Osteocyte (in vitro differentiated cells): ENCODE results near the gene LECT2. TPM values are rescaled to one million over a fixed set of nuclear protein-coding genes. Genes with fewer than 3 reads are reported as not detected.

Experiments
- DNase-seq: peaks from one replicate; pipeline ENCODE4 v3.0.0; 2021; ENCODE audit warnings: mixed read lengths; ENCODE audit not compliant: unreplicated experiment; ENCODE audit errors: extremely low spot score
- H3K27ac Mint-ChIP-seq: one replicate; pipeline ENCODE4 v1.8.0; 2021; ENCODE audit warnings: mild to moderate bottlenecking, mixed read lengths; ENCODE audit not compliant: unreplicated experiment
- H3K27me3 Mint-ChIP-seq: one replicate; pipeline ENCODE4 v1.8.0; 2021; ENCODE audit warnings: mixed read lengths; ENCODE audit not compliant: unreplicated experiment
- H3K36me3 Mint-ChIP-seq: one replicate; pipeline ENCODE4 v1.8.0; 2021; ENCODE audit warnings: mixed read lengths; ENCODE audit not compliant: unreplicated experiment
- H3K4me1 Mint-ChIP-seq: one replicate; pipeline ENCODE4 v1.8.0; 2021; ENCODE audit warnings: mixed read lengths; ENCODE audit not compliant: unreplicated experiment
- H3K4me3 Mint-ChIP-seq: one replicate; pipeline ENCODE4 v1.8.0; 2021; ENCODE audit warnings: mild to moderate bottlenecking, moderate library complexity, mixed read lengths; ENCODE audit not compliant: unreplicated experiment
- H3K9me3 Mint-ChIP-seq: one replicate; pipeline ENCODE4 v1.8.0; 2021; ENCODE audit warnings: mixed read lengths; ENCODE audit not compliant: unreplicated experiment
- CTCF ChIP-seq: fragments of 200-600 bp; sonication (generic); IDR thresholded peaks from 2 replicates; pipeline ENCODE4 v1.5.0; 2021; ENCODE audit warnings: antibody characterized with exemption, mild to moderate bottlenecking, moderate library complexity
- total RNA-seq: library from RNA; stranded (reverse); gene quantifications from 2 replicates; pipeline ENCODE4 v1.2.1, GENCODE V29; 2021

Gene LECT2
- total RNA-seq, 1 donor from 2014 or later = not detected

GRCh38 chr5:135966165-135966564 is 11.4 kb upstream of the LECT2 start:
- no peak overlapping the region for H3K4me3 Mint-ChIP-seq
- peaks cover 8% of the 10 kb centered on the region for H3K9me3 Mint-ChIP-seq
- no peaks in the 10 kb centered on the region for H3K27me3 Mint-ChIP-seq
- no peaks in the 10 kb centered on the region for H3K4me1 Mint-ChIP-seq
- H3K36me3 Mint-ChIP-seq = no peaks in the 10 kb centered on the region
- TF ChIP-seq CTCF = no peak
- no peak for DNase-seq
- no peak overlapping the region for H3K27ac Mint-ChIP-seq

- H3K4me1 Mint-ChIP-seq = no peaks in the 10 kb centered on the region
- TF ChIP-seq CTCF = no peak
Observed at GRCh38 chr5:135965504-135965903, 10.7 kb upstream of the LECT2 start.

GRCh38 chr5:135964670-135965320 is 10.0 kb upstream of the LECT2 start:
- H3K27ac Mint-ChIP-seq = no peak overlapping the region
- H3K36me3 Mint-ChIP-seq = no peaks in the 10 kb centered on the region
- no peak for DNase-seq
- H3K9me3 Mint-ChIP-seq = no peaks in the 10 kb centered on the region
- no peak for TF ChIP-seq CTCF
- no peak overlapping the region for H3K4me3 Mint-ChIP-seq
- no peaks in the 10 kb centered on the region for H3K4me1 Mint-ChIP-seq
- H3K27me3 Mint-ChIP-seq = no peaks in the 10 kb centered on the region

More at GRCh38 chr5:135965504-135965903, 10.7 kb upstream of the LECT2 start:
- Mint-ChIP-seq H3K27me3 (no peaks in the 10 kb centered on the region), H3K9me3 (peaks cover 4% of the 10 kb centered on the region), H3K27ac (no peak overlapping the region), H3K36me3 (no peaks in the 10 kb centered on the region), H3K4me3 (no peak overlapping the region)
- DNase-seq = no peak

GRCh38 chr5:135955525-135955924 is 742 bp upstream of the LECT2 start:
- Mint-ChIP-seq H3K4me3 (no peak overlapping the region), H3K27ac (no peak overlapping the region), H3K36me3 (no peaks in the 10 kb centered on the region), H3K9me3 (no peaks in the 10 kb centered on the region), H3K4me1 (no peaks in the 10 kb centered on the region), H3K27me3 (no peaks in the 10 kb centered on the region)
- TF ChIP-seq CTCF = no peak
- DNase-seq = no peak

GRCh38 chr5:135953850-135954249 is 933 bp downstream of the LECT2 start:
- no peaks in the 10 kb centered on the region for H3K36me3 Mint-ChIP-seq
- no peak for DNase-seq
- H3K4me1 Mint-ChIP-seq = no peaks in the 10 kb centered on the region
- TF ChIP-seq CTCF = no peak
- no peaks in the 10 kb centered on the region for H3K9me3 Mint-ChIP-seq
- no peak overlapping the region for H3K27ac Mint-ChIP-seq
- no peak overlapping the region for H3K4me3 Mint-ChIP-seq
- no peaks in the 10 kb centered on the region for H3K27me3 Mint-ChIP-seq
